NT2/D1 (cell line): ENCODE data around the gene SPRING1.

ENCODE experiments used
- DNase-seq: peaks from one replicate; pipeline ENCODE4 v3.0.0-alpha.2; 2011; ENCODE audit warnings: low read depth, low spot score
- H3K27me3 ChIP-seq: 2 replicates; pipeline ENCODE4 v1.6.0; 2011; ENCODE audit warnings: mild to moderate bottlenecking; ENCODE audit not compliant: insufficient read length, insufficient read depth
- H3K36me3 ChIP-seq: 2 replicates; pipeline ENCODE4 v1.6.1; 2011; ENCODE audit warnings: mild to moderate bottlenecking, low read length, mixed read lengths; ENCODE audit not compliant: insufficient read depth, insufficient read length
- H3K4me1 ChIP-seq: 2 replicates; pipeline ENCODE4 v1.5.1; 2011; ENCODE audit not compliant: insufficient read depth, insufficient read length
- H3K4me3 ChIP-seq: 2 replicates; pipeline ENCODE4 v1.5.1; 2011; ENCODE audit warnings: low read depth; ENCODE audit not compliant: insufficient read length
- H3K9ac ChIP-seq: 2 replicates; pipeline ENCODE4 v1.6.0; 2011; ENCODE audit warnings: low read depth; ENCODE audit not compliant: insufficient read length
- H3K9me3 ChIP-seq: 2 replicates; pipeline ENCODE4 v1.5.1; 2011; ENCODE audit warnings: mild to moderate bottlenecking, low read length; ENCODE audit not compliant: insufficient read depth
- SUZ12 ChIP-seq: IDR thresholded peaks from 2 replicates; pipeline ENCODE4 v1.6.1; 2011; ENCODE audit not compliant: insufficient read length, insufficient read depth; ENCODE audit errors: extremely low read depth
- YY1 ChIP-seq: IDR thresholded peaks from 2 replicates; pipeline ENCODE4 v1.6.1; 2011; ENCODE audit not compliant: insufficient read length, insufficient read depth
- ZNF274 ChIP-seq: IDR thresholded peaks from 2 replicates; pipeline ENCODE4 v1.6.1; 2011; ENCODE audit warnings: mild to moderate bottlenecking, low read depth, low read length

SPRING1 gene

GRCh38 chr12:116737774-116738657, at the start of gene SPRING1, which contains the start of gene RNFT2:
TSS of gene SPRING1 (minus strand) at chr12:116738069. CDS start at chr12:116737900, 169 bp downstream.
TSS of gene RNFT2 (plus strand) at chr12:116738315. CDS start at chr12:116740498, 2,183 bp downstream.
- Histone ChIP-seq H3K9me3 (no peaks in the 10 kb centered on the region), H3K4me1 (no peaks in the 10 kb centered on the region), H3K9ac (peak within 1 kb of the TSS; percentile 98), H3K27me3 (peaks cover 13% of the 10 kb centered on the region), H3K36me3 (peaks cover 27% of the 10 kb centered on the region), H3K4me3 (peak within 1 kb of the TSS; percentile 96)
- TF ChIP-seq SUZ12 = no peak
- no peak for TF ChIP-seq YY1
- TF ChIP-seq ZNF274 = no peak
- DNase-seq = peak; percentile 99

GRCh38 chr12:116784238-116784612, 46.4 kb upstream of the SPRING1 start:
- Histone ChIP-seq H3K27me3 (no peaks in the 10 kb centered on the region), H3K4me3 (no peak overlapping the region), H3K36me3 (peaks cover 9% of the 10 kb centered on the region), H3K9me3 (no peaks in the 10 kb centered on the region), H3K4me1 (no peaks in the 10 kb centered on the region), H3K9ac (no peak overlapping the region)
- TF ChIP-seq ZNF274 (no peak), YY1 (no peak), SUZ12 (no peak)
- no peak for DNase-seq

GRCh38 chr12:116783525-116784237, 45.8 kb upstream of the SPRING1 start:
- Histone ChIP-seq H3K4me1 (no peaks in the 10 kb centered on the region), H3K36me3 (peaks cover 9% of the 10 kb centered on the region), H3K9me3 (no peaks in the 10 kb centered on the region), H3K27me3 (no peaks in the 10 kb centered on the region), H3K9ac (no peak overlapping the region), H3K4me3 (no peak overlapping the region)
- DNase-seq = no peak
- TF ChIP-seq YY1 (no peak), ZNF274 (no peak), SUZ12 (no peak)

GRCh38 chr12:116780942-116781341, 43.1 kb upstream of the SPRING1 start:
- Histone ChIP-seq H3K9me3 (no peaks in the 10 kb centered on the region), H3K9ac (no peak overlapping the region), H3K36me3 (peaks cover 9% of the 10 kb centered on the region), H3K27me3 (no peaks in the 10 kb centered on the region), H3K4me3 (no peak overlapping the region), H3K4me1 (no peaks in the 10 kb centered on the region)
- DNase-seq = no peak
- TF ChIP-seq YY1 = no peak
- no peak for TF ChIP-seq ZNF274
- no peak for TF ChIP-seq SUZ12

- DNase-seq = no peak
- H3K36me3 ChIP-seq = peaks cover 9% of the 10 kb centered on the region
- no peaks in the 10 kb centered on the region for H3K27me3 ChIP-seq
- H3K4me1 ChIP-seq = no peaks in the 10 kb centered on the region
- no peaks in the 10 kb centered on the region for H3K9me3 ChIP-seq
- H3K4me3 ChIP-seq = no peak overlapping the region
- no peak for TF ChIP-seq YY1
- no peak for TF ChIP-seq SUZ12
- TF ChIP-seq ZNF274 = no peak
- no peak overlapping the region for H3K9ac ChIP-seq
Observed at GRCh38 chr12:116779597-116779996, 41.7 kb upstream of the SPRING1 start.

GRCh38 chr12:116777245-116777644, 39.4 kb upstream of the SPRING1 start:
- DNase-seq = no peak
- TF ChIP-seq YY1 = no peak
- H3K9me3 ChIP-seq = no peaks in the 10 kb centered on the region
- H3K27me3 ChIP-seq = no peaks in the 10 kb centered on the region
- H3K4me3 ChIP-seq = no peak overlapping the region
- no peaks in the 10 kb centered on the region for H3K4me1 ChIP-seq
- peaks cover 4% of the 10 kb centered on the region for H3K36me3 ChIP-seq
- no peak overlapping the region for H3K9ac ChIP-seq

- Histone ChIP-seq H3K36me3 (no peaks in the 10 kb centered on the region), H3K4me1 (no peaks in the 10 kb centered on the region), H3K9ac (no peak overlapping the region), H3K27me3 (no peaks in the 10 kb centered on the region), H3K9me3 (no peaks in the 10 kb centered on the region), H3K4me3 (no peak overlapping the region)
- DNase-seq = no peak
- TF ChIP-seq YY1 = no peak
- TF ChIP-seq ZNF274 = no peak
- no peak for TF ChIP-seq SUZ12
Observed at GRCh38 chr12:116774020-116774419, 36.2 kb upstream of the SPRING1 start.
